Body of pancreas (tissue), 4 donors: ENCODE data around the gene PTPN5. TPM values are rescaled to one million over a fixed set of nuclear protein-coding genes. Genes with fewer than 3 reads are reported as not detected.
A peak's percentile ranks its signal among the peaks of the same experiment; 100 is the strongest.

Source experiments
- ATAC-seq: fragments of 150-250 bp; one replicate; pipeline ENCODE4 v1.9.1; 2016
- DNase-seq, 4 donors: peaks; one replicate each; pipeline ENCODE4 v3.0.0-alpha.2; 2019
- H3K27ac ChIP-seq, 4 donors: fragments of 200-600 bp; sonication (generic); 1 replicate in 3 of 4; 2 replicates in 1 of 4; pipeline versions ENCODE4 v1.5.1 to v1.6.1; 2016 to 2019; ENCODE audit warnings: mild to moderate bottlenecking in 1 of 4, mixed read lengths in 1 of 4, moderate library complexity in 1 of 4
- H3K27me3 ChIP-seq, 2 donors: fragments of 200-600 bp; sonication (generic); one replicate each; pipeline ENCODE4 v1.6.0; 2016; ENCODE audit warnings: mild to moderate bottlenecking in 1 of 2
- H3K36me3 ChIP-seq, 2 donors: fragments of 200-600 bp; sonication (generic); replicated peaks in 1 of 2; 2 replicates each; pipeline ENCODE4 v1.5.1; 2016; ENCODE audit warnings: low read depth in 2 of 2; ENCODE audit not compliant: insufficient read depth in 1 of 2
- H3K4me1 ChIP-seq: fragments of 200-600 bp; sonication (generic); one replicate; pipeline ENCODE4 v1.6.0; 2016
- H3K4me3 ChIP-seq, 2 donors: fragments of 200-600 bp; sonication (generic); 1 replicate in 1 of 2; 2 replicates in 1 of 2; pipeline ENCODE4 v1.5.1; 2016 to 2019
- H3K9me3 ChIP-seq, 3 donors: fragments of 200-600 bp; sonication (generic); 1 replicate in 2 of 3; 2 replicates in 1 of 3; pipeline ENCODE4 v1.5.1; 2016
- POLR2A ChIP-seq, 3 donors: fragments of 450-650 bp; IDR thresholded peaks; one replicate each; pipeline ENCODE4 v1.6.1; 2016; ENCODE audit warnings: antibody characterized with exemption in 3 of 3, mild to moderate bottlenecking in 2 of 3
- WGBS, 2 donors: methylation state at CpG; one replicate each; pipeline ENCODE4 v1.1.5; 2017; 5-methylcytosine and 5-hydroxymethylcytosine counted together
- intact Hi-C: fragments of 100-400 bp; cut with DNase I; formaldehyde crosslinking; loops from one replicate; pipeline ENCODE4 v1.15.1; 2023
- total RNA-seq, 2 donors: library from RNA; depleted of rRNA; stranded (reverse); fragments of >200 nt; gene quantifications; one replicate each; pipeline ENCODE4 v1.1.0, GENCODE V29; 2016
- TF ChIP-seq, protein P1 (sequence below), 7 experiments: fragments of 450-650 bp in 4 of 7; fragments of 200-600 bp in 3 of 7; sonication (generic) in 3 of 7; IDR thresholded peaks; one replicate each; pipeline ENCODE4 v1.5.1; 2016 to 2019; ENCODE audit warnings: antibody characterized with exemption in 7 of 7

PTPN5 gene
- total RNA-seq, 2 donors from 2014 or later: 0.26 TPM; not detected in 1

DNA sequence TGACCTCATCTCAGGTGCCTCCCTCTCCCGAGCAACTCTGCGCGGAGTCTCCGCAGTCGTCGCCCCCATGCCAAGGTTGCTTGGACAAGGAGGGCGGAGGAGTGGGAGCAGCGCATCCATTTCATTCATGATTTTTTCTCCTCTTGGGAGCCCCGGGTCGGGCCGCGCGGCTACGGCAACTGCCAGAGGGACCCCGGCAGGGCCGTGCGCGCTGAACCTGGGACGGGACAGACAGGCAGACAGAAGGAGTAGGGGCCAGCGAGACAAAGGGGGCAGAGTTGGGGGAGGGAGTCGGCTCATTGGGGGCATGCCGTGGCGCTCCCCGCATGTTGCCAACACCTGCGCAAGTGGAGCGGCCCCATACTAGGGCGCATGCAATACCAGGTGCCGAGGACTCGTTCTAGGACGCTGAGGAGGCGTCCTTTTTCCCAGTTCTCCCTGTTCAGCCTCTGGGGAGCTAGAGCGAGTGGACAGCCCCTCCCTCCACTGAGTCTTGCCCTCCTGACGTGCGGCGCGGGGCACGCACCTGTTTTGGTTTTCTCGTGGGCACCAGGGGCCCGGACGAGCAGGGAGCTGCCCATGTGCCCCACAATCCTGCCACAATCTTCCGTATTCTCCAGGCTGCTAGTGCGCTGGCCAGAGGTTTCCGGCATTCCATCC is 501 bp upstream of the PTPN5 start:
- TF ChIP-seq, protein P1, sequence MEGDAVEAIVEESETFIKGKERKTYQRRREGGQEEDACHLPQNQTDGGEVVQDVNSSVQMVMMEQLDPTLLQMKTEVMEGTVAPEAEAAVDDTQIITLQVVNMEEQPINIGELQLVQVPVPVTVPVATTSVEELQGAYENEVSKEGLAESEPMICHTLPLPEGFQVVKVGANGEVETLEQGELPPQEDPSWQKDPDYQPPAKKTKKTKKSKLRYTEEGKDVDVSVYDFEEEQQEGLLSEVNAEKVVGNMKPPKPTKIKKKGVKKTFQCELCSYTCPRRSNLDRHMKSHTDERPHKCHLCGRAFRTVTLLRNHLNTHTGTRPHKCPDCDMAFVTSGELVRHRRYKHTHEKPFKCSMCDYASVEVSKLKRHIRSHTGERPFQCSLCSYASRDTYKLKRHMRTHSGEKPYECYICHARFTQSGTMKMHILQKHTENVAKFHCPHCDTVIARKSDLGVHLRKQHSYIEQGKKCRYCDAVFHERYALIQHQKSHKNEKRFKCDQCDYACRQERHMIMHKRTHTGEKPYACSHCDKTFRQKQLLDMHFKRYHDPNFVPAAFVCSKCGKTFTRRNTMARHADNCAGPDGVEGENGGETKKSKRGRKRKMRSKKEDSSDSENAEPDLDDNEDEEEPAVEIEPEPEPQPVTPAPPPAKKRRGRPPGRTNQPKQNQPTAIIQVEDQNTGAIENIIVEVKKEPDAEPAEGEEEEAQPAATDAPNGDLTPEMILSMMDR (IDR thresholded peaks at IDR 0.05): no peak
- no peak for TF ChIP-seq POLR2A (IDR thresholded peaks at IDR 0.05)
- peak overlapping the region in 1 of 2 donors; percentile 5 for H3K4me3 ChIP-seq
- H3K36me3 ChIP-seq: no peaks in the 10 kb centered on the region
- no peaks in the 10 kb centered on the region for H3K9me3 ChIP-seq
- H3K27ac ChIP-seq: no peak overlapping the region
- ATAC-seq (peak; percentile 4), DNase-seq (no peak)
- H3K27me3 ChIP-seq: peaks cover 0 to 17% of the 10 kb centered on the region in 2 donors
- intact Hi-C loops: no loop called here
- H3K4me1 ChIP-seq: peaks cover 25% of the 10 kb centered on the region
- WGBS, 2 donors: 0 to 2% methylated on average over 21 to 43 of the region's 43 CpGs

DNA sequence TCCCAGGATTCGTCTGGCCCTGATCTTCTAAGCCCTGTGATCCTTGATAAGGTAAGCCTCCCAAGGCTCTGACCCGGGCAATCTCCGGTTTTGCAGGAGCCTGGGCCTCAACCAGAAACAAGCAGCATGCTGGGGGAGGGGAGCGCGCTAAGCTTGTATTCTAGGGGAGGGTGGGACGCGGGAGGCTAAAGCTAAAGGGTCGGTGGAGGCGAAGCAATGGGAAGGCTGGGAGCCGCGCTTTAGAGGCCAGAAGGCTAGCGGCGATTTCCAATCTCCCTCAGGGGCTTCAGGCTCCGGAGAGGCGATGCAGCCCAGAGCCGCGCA is 753 bp downstream of the PTPN5 start:
- WGBS, 2 donors: 31 to 38% methylated on average over 9 to 17 of the region's 17 CpGs
- no peak for TF ChIP-seq POLR2A (IDR thresholded peaks at IDR 0.05)
- TF ChIP-seq, protein P1 (IDR thresholded peaks at IDR 0.05): no peak
- DNase-seq (no peak), ATAC-seq (no peak)
- Histone ChIP-seq H3K27ac (no peak overlapping the region), H3K9me3 (no peaks in the 10 kb centered on the region), H3K36me3 (no peaks in the 10 kb centered on the region), H3K4me3 (no peak overlapping the region), H3K4me1 (peaks cover 25% of the 10 kb centered on the region), H3K27me3 (peaks cover 0 to 17% of the 10 kb centered on the region in 2 donors)
- intact Hi-C loops: no loop called here

DNA sequence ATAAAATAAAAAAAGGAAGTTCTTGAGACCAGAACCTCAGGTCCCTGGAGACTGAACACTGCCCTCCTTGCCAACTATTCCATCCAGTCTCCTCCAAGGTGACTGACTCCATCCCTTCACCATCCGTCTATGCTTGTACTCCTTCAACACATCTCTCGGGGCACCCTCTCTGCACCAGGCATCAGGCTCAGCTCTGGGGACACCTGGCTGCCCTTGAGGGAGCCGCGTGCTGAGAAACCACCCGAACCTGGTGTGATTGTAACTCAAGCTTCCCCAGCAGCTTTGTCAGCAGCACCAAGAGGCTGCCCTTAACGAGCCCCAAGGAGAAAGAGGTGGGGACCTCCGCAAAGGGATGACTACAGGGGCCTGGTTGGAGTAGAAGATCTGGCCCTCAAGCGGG is 1.7 kb downstream of the PTPN5 start:
- H3K36me3 ChIP-seq: no peaks in the 10 kb centered on the region
- no peak overlapping the region for H3K27ac ChIP-seq
- no peaks in the 10 kb centered on the region for H3K9me3 ChIP-seq
- no peak for DNase-seq
- 71 to 76% methylated on average over 8 of the region's 8 CpGs for WGBS, 2 donors
- H3K27me3 ChIP-seq: peaks cover 0 to 17% of the 10 kb centered on the region in 2 donors
- H3K4me1 ChIP-seq: peaks cover 25% of the 10 kb centered on the region
- ATAC-seq: no peak
- no peak for TF ChIP-seq POLR2A (IDR thresholded peaks at IDR 0.05)
- TF ChIP-seq, protein P1 (IDR thresholded peaks at IDR 0.05): no peak
- intact Hi-C loops: no loop called here
- no peak overlapping the region for H3K4me3 ChIP-seq

DNA sequence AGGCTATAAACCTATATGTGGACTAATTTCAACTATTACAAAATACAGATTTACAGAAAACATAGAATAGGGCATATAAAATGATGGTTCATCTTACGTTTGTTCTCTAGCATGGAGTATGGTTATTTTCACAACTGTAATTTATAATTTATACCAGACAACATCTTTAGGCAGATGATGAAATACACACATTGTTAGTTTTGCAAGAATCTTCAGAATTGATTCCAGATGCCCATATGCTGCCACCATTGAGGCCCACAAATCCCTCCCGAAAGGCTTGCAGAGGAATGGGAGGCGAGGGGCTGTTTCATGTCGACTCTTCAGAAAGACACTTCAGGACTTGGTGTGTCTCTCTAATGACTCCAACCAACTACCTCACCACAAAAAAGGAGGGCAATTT is 6.2 kb downstream of the PTPN5 start:
- intact Hi-C loops: no loop called here
- WGBS, 2 donors: 76 to 91% methylated on average over 4 of the region's 4 CpGs

More for the DNA sequence above, 6.2 kb downstream of the PTPN5 start:
- Histone ChIP-seq H3K4me3 (no peak overlapping the region), H3K27me3 (no peaks in the 10 kb centered on the region), H3K9me3 (no peaks in the 10 kb centered on the region), H3K4me1 (peaks cover 7% of the 10 kb centered on the region), H3K27ac (no peak overlapping the region), H3K36me3 (no peaks in the 10 kb centered on the region)
- ATAC-seq (no peak), DNase-seq (no peak)
- no peak for TF ChIP-seq POLR2A (IDR thresholded peaks at IDR 0.05)
- TF ChIP-seq, protein P1 (IDR thresholded peaks at IDR 0.05): no peak
